Effector memory CD8-positive, alpha-beta T cell (primary cell): Measurements from ENCODE around the gene RCCD1.

Experiments used
- ATAC-seq: fragments of 150-1000 bp; cut with Tn5 transposase; replicated peaks from 2 replicates; pipeline ENCODE4 v1.10.0; 2021; ENCODE audit warnings: mild to moderate bottlenecking, moderate library complexity
- DNase-seq, 3 experiments: peaks; one replicate each; pipeline ENCODE4 v3.0.0; 2021
- H3K27ac Mint-ChIP-seq, 2 donors: one replicate each; pipeline ENCODE4 v1.8.0; 2022; ENCODE audit warnings: mild to moderate bottlenecking in 2 of 2, mixed read lengths in 2 of 2, moderate library complexity in 2 of 2
- H3K27me3 Mint-ChIP-seq, 2 donors: one replicate each; pipeline ENCODE4 v1.8.0; 2022; ENCODE audit warnings: mixed read lengths in 2 of 2
- H3K36me3 Mint-ChIP-seq: one replicate; pipeline ENCODE4 v1.8.0; 2022; ENCODE audit warnings: mild to moderate bottlenecking, moderate library complexity, mixed read lengths; ENCODE audit not compliant: insufficient read depth
- H3K4me1 Mint-ChIP-seq, 2 donors: one replicate each; pipeline ENCODE4 v1.8.0; 2022; ENCODE audit warnings: low read depth in 2 of 2, mixed read lengths in 2 of 2
- H3K4me3 Mint-ChIP-seq, 2 donors: one replicate each; pipeline ENCODE4 v1.8.0; 2022; ENCODE audit warnings: mild to moderate bottlenecking in 2 of 2, mixed read lengths in 2 of 2, moderate library complexity in 2 of 2
- H3K9me3 Mint-ChIP-seq, 2 donors: one replicate each; pipeline ENCODE4 v1.8.0; 2022; ENCODE audit warnings: mixed read lengths in 2 of 2

RCCD1 gene

DNA sequence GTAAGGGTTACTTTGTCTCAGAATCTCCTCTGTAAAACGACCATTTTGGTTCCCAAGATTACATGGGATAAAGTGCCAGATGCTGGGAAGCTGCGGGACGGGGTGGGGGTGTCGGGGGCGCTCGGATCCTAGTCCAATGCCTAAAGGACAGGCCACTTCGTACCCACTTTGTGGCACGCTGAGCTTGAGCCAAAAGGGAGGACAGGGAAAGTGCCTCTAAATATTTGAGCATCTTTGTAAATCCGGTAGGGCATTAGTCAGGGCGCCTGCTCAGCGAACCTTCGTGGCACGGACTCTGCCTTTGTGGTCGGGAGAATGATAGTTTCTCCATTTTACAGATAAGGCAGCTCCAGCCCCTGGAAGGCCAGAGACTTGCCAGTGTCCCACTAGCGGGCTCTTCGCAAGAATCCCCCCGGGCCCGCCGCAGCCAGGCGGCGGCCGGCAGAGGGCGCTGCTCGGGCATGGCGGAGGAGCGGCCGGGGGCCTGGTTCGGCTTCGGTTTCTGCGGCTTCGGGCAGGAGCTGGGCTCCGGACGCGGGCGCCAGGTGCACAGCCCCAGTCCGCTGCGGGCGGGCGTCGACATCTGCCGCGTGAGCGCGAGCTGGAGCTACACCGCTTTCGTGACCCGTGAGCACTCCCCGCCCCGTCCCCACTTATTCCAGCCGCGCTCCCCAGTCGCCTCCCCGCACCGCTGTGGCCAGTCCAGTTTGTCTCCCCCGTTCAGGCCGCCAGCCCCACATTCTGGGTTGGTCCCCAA lies 1.8 kb downstream of the RCCD1 start:
- peak; percentile 21 to 36 (median 26) for DNase-seq
- H3K27me3 Mint-ChIP-seq: no peaks in the 10 kb centered on the region
- H3K27ac Mint-ChIP-seq: no peak overlapping the region
- ATAC-seq: no peak
- peaks cover 3 to 10% of the 10 kb centered on the region in 2 donors for H3K4me1 Mint-ChIP-seq
- H3K4me3 Mint-ChIP-seq: peak overlapping the region; percentile 52 to 84
- H3K9me3 Mint-ChIP-seq: no peaks in the 10 kb centered on the region
- H3K36me3 Mint-ChIP-seq: peaks cover 22% of the 10 kb centered on the region

DNA sequence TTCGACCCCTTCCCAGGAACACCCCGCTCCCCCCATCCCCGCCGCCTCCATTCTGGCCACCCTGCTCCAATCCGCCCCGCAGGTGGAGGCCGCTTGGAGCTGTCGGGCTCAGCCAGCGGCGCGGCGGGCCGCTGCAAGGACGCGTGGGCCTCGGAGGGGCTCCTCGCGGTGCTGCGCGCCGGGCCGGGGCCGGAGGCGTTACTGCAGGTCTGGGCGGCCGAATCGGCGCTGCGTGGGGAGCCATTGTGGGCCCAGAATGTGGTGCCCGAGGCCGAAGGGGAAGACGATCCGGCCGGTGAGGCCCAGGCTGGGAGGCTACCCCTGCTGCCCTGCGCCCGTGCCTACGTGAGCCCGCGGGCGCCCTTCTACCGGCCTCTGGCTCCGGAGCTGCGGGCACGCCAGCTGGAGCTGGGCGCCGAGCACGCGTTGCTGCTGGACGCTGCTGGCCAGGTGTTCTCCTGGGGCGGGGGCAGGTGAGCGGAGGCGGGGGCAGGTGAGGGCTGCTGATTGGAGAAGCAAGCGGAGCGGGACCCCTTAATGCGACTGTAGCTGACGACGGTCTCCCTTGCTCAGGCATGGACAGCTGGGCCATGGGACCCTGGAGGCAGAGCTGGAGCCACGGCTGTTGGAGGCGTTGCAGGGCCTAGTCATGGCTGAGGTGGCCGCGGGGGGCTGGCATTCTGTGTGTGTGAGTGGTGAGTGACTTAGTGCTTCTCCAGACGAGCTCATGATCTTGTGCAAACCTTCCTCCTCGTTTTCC lies 2.5 kb downstream of the RCCD1 start:
- Mint-ChIP-seq H3K4me3 (peak overlapping the region; percentile 60 to 70), H3K27me3 (no peaks in the 10 kb centered on the region), H3K9me3 (no peaks in the 10 kb centered on the region), H3K36me3 (peaks cover 19% of the 10 kb centered on the region), H3K27ac (no peak overlapping the region), H3K4me1 (peaks cover 3 to 10% of the 10 kb centered on the region in 2 donors)
- DNase-seq: no peak
- no peak for ATAC-seq

DNA sequence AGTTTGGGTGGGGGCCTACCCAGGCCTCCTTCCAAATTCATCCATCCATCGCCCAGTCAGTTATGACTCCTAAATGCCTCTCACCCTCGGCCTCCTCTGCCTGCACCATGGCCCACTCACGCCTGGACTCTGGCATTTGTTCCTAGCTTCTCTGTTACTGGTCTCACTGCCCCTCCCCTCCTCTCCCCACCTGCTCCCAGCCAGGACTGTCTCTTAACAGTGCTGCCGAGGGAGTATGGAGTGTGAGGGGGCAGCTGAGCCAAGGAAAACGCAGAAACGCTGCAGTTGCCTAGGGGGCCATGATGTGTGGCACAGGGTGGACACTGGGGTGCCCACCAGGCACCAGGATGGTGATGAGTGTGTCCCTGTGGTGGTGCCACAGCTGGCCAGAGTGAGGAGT lies 3.1 kb downstream of the RCCD1 start:
- H3K27me3 Mint-ChIP-seq: no peaks in the 10 kb centered on the region
- no peak overlapping the region for H3K27ac Mint-ChIP-seq
- H3K9me3 Mint-ChIP-seq: no peaks in the 10 kb centered on the region
- H3K4me3 Mint-ChIP-seq: peak overlapping the region; percentile 60 to 70
- ATAC-seq: no peak
- H3K36me3 Mint-ChIP-seq: peaks cover 19% of the 10 kb centered on the region
- H3K4me1 Mint-ChIP-seq: peaks cover 3 to 10% of the 10 kb centered on the region in 2 donors
- DNase-seq: no peak

DNA sequence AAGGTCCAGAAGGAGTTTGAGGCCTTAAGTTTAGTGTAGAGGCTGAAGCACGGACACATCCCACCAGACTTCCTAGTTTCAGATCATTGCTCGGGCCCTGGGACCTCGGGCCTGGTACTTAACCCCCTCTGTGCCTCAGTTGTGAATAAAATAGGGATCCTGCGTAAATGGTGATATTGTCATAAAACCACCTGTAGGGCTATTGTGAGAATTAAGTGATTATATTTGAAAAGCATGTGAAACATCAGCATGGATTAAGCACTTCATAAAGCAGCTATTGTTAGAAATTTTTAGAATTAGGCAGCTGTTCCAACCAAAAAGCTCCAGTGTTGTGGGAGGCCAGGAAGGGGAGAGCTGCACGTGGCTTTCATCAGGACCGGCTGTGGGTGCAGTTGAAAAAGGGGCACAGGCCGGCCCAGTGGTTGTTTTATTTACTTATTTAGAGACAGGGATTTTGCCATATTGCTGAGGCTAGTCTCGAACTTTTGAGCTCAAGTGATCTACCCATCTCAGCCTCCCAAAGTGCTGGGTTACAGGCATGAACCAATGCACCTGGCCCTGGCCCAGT lies 4.4 kb downstream of the RCCD1 start:
- H3K27me3 Mint-ChIP-seq: no peaks in the 10 kb centered on the region
- H3K4me1 Mint-ChIP-seq: peaks cover 3 to 6% of the 10 kb centered on the region in 2 donors
- ATAC-seq: no peak
- H3K27ac Mint-ChIP-seq: no peak overlapping the region
- DNase-seq: no peak
- H3K36me3 Mint-ChIP-seq: peaks cover 22% of the 10 kb centered on the region
- no peak overlapping the region for H3K4me3 Mint-ChIP-seq
- H3K9me3 Mint-ChIP-seq: no peaks in the 10 kb centered on the region

DNA sequence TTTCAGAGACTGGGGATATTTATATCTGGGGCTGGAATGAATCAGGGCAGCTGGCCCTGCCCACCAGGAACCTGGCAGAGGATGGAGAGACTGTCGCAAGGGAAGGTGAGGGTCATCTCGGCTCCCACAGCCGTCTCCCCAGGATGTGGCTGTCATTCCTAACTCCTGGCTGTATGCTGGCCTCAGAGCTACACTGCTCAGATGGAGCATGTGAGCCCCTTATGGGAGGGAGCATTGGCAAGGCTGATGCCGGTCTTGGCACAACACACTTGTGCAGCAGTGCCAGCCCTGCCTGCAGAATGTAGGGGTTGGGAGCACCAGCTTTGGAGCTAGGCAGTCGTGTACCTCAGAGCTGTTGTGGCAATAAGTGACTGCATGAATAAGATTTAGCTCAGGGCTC lies 5.2 kb downstream of the RCCD1 start:
- no peaks in the 10 kb centered on the region for H3K9me3 Mint-ChIP-seq
- H3K36me3 Mint-ChIP-seq: peaks cover 17% of the 10 kb centered on the region
- no peaks in the 10 kb centered on the region for H3K27me3 Mint-ChIP-seq
- no peak overlapping the region for H3K27ac Mint-ChIP-seq
- peaks cover 2 to 5% of the 10 kb centered on the region in 2 donors for H3K4me1 Mint-ChIP-seq
- DNase-seq: no peak
- H3K4me3 Mint-ChIP-seq: no peak overlapping the region
- ATAC-seq: no peak

DNA sequence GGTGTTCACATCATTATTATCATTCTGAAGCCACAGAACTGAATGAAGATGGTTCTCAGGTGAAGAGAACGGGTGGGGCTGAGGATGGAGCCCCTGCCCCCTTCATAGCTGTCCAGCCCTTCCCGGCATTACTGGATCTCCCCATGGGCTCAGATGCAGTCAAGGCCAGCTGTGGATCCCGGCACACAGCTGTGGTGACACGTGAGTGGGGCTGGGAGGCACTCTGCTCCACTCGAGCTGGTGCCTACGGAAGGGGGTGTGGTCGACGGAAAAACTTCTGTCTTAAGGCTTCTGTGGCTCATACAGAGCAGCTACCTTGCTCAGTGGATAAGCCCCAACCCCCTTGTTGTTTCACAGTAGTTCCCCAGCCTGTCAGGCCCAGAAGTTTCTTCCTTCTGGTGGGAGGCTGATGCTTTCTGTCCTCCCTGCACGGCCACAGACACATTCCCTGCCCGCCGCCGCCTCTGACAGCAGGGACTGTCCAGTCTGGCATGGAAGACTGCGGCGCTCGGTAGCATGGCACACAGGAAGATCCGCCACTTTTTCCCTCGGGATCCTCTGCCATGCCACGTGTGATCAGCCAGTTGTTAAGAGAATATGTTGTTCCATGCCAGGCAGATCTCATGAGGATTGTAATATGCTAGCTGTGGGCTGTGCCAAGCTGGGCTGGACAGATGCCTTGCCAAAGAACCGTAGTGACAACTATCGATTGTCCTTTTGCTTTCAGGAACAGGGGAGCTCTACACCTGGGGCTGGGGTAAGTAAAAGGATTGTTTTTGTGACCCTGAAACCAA lies 5.8 kb downstream of the RCCD1 start:
- H3K4me1 Mint-ChIP-seq: no peaks in the 10 kb centered on the region
- peaks cover 16% of the 10 kb centered on the region for H3K36me3 Mint-ChIP-seq
- no peaks in the 10 kb centered on the region for H3K9me3 Mint-ChIP-seq
- ATAC-seq (no peak), DNase-seq (no peak)
- no peak overlapping the region for H3K27ac Mint-ChIP-seq
- H3K27me3 Mint-ChIP-seq: no peaks in the 10 kb centered on the region
- no peak overlapping the region for H3K4me3 Mint-ChIP-seq

DNA sequence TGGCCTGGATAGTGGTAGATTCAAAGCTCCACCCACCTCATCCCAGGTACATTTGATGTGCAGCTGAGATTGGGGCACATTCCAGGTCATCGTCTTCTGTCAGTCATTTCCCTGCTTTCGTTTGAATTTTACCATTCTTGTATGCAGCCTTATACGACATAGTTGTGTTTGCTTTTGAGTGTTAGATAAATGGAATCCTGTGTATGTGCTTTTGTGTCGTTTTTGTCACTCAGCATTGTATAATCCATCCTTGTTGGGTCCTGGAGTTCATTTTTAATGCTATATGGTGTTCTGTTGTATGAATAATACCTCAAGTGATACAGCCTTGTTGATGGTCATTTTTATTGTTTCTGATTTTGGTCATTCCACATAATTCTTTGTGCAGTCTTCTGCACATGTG lies 7.3 kb downstream of the RCCD1 start:
- ATAC-seq: no peak
- Mint-ChIP-seq H3K4me3 (no peak overlapping the region), H3K36me3 (peaks cover 16% of the 10 kb centered on the region), H3K27ac (no peak overlapping the region), H3K4me1 (no peaks in the 10 kb centered on the region), H3K27me3 (no peaks in the 10 kb centered on the region), H3K9me3 (no peaks in the 10 kb centered on the region)
- no peak for DNase-seq

DNA sequence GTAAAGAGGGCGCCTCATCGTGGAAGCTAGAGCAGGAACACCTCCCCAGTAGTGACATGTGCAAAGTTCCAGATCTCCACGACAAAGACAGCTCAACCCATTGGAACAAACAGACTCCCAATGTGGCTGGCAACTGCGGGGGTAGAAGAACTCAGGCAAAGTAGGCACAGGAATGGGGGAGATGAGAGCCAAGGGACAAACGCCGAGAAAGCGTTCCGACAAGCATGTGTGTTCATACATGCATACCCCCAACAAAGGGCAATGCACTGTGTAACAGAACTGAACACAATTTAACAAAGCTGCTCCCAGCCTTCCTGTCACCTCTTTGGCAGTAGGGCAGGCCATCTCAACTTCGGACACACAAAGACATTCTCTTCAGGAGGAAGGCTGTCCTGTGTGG lies 11.6 kb downstream of the RCCD1 start:
- Mint-ChIP-seq H3K36me3 (peaks cover 3% of the 10 kb centered on the region), H3K4me1 (peaks cover 0 to 2% of the 10 kb centered on the region in 2 donors), H3K27ac (peak overlapping the region in 1 of 2 donors; percentile 21), H3K27me3 (no peaks in the 10 kb centered on the region), H3K4me3 (no peak overlapping the region), H3K9me3 (no peaks in the 10 kb centered on the region)
- ATAC-seq (no peak), DNase-seq (no peak)

DNA sequence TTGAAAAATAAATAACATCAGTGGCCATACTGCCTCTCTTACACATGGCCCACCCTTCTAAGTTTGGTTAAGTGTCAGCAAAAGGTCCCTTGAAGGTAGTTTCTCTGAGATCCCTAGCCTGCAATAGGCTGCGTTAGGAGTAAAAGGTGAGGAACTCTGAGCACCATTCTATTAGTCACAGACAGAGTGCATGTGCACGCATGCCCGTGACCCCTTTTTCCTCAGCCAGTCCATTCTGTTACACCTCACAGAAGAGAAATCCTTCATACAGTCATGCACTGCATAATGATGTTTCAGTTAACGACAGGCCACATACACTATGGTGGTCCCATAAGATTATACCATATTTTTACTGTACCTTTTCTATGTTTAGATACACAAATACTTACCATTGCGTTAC lies 12.5 kb downstream of the RCCD1 start:
- no peak for ATAC-seq
- peaks cover 3% of the 10 kb centered on the region for H3K36me3 Mint-ChIP-seq
- H3K4me1 Mint-ChIP-seq: peaks cover 0 to 2% of the 10 kb centered on the region in 2 donors
- no peak overlapping the region for H3K27ac Mint-ChIP-seq
- no peak for DNase-seq
- H3K9me3 Mint-ChIP-seq: no peaks in the 10 kb centered on the region
- H3K27me3 Mint-ChIP-seq: no peaks in the 10 kb centered on the region
- no peak overlapping the region for H3K4me3 Mint-ChIP-seq

DNA sequence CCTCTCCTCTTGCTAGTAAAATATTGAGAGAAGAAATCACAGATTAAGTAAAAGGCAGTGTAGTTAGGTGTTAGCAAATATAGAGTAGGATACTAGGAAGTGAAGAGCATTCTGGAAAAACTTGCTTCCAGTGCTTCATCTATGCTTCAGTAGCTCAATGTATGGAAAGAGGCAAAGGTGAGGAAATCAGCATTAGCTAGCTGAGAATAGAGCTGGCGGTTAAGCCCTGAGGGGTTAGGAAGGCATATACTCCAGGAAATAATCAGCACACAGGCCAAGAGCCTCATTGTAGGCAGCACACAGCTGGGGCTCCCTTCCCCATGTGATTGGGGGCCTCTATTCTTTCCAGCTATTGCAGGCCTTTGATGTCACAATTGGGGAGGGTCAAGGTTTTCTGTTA lies 13.8 kb downstream of the RCCD1 start:
- ATAC-seq (no peak), DNase-seq (no peak)
- Mint-ChIP-seq H3K4me3 (no peak overlapping the region), H3K27me3 (no peaks in the 10 kb centered on the region), H3K27ac (peak overlapping the region in 1 of 2 donors; percentile 38), H3K36me3 (no peaks in the 10 kb centered on the region), H3K9me3 (no peaks in the 10 kb centered on the region), H3K4me1 (peaks cover 0 to 2% of the 10 kb centered on the region in 2 donors)

DNA sequence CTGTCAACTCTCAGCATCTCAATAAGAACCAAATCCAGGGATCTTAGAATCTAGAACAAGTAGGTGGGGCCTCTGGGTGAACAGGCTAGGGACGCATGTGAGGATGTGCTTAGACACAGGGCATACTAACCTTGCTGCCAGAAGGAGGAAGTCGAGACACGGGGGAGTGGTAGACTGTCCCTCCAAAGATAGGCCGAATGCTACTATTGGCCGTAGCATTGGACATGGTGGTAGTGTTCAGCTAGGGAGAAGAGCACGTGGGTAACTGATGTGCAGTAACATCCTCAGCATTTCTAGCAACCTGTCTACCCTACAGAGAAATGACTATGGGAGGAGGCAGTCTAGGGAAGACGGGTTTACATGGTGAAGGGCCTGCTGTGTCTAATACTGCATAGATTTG lies 15.6 kb downstream of the RCCD1 start:
- no peak for ATAC-seq
- Mint-ChIP-seq H3K36me3 (peaks cover 7% of the 10 kb centered on the region), H3K27ac (no peak overlapping the region)

DNA sequence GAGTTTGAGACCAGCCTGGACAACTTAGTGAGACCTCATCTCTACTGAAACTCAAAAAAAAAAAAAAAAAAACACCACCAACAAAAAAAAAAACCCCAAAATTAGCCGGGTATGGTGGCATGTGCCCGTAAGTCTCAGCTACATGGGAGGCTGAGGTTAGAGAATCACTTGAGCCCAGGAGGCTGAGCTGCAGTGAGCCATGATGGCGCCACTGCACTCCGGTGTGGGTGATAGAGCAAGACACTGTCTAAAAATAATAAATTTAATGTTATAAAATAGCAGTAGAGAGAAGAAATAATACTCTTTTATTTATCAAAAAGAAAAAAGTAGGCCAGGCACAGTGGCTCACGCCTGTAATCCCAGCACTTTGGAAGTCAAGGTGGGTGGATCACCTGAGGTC lies 17.4 kb downstream of the RCCD1 start:
- Mint-ChIP-seq H3K4me1 (peaks cover 0 to 2% of the 10 kb centered on the region in 2 donors), H3K27me3 (no peaks in the 10 kb centered on the region), H3K27ac (no peak overlapping the region), H3K4me3 (no peak overlapping the region), H3K36me3 (peaks cover 9% of the 10 kb centered on the region), H3K9me3 (no peaks in the 10 kb centered on the region)
- ATAC-seq (no peak), DNase-seq (no peak)

More for the DNA sequence above, 15.6 kb downstream of the RCCD1 start:
- DNase-seq: no peak
- Mint-ChIP-seq H3K27me3 (no peaks in the 10 kb centered on the region), H3K4me1 (peaks cover 0 to 2% of the 10 kb centered on the region in 2 donors), H3K9me3 (no peaks in the 10 kb centered on the region), H3K4me3 (no peak overlapping the region)

DNA sequence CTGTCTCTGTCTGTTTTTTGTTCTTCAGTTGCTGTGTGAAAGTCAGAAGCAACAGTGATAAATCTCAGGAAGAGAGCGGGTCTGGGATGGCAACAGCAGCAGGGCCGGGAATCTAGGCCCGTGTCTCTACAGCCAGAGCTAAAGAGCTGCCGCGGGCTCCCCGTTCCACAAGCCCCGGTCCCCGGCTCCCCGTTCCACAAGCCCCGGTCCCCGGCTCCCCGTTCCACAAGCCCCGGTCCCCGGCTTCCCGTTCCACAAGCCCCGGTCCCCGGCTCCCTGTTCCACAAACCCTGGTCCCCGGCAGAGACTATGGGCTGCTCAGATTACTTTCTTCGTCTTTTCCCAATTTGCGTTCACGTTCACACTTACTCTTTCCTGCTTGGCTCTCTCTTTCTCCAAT lies 19.5 kb downstream of the RCCD1 start:
- DNase-seq (no peak), ATAC-seq (no peak)
- no peaks in the 10 kb centered on the region for H3K27me3 Mint-ChIP-seq
- H3K27ac Mint-ChIP-seq: peak overlapping the region in 1 of 2 donors; percentile 42
- no peak overlapping the region for H3K4me3 Mint-ChIP-seq
- peaks cover 0 to 2% of the 10 kb centered on the region in 2 donors for H3K4me1 Mint-ChIP-seq
- no peaks in the 10 kb centered on the region for H3K9me3 Mint-ChIP-seq
- H3K36me3 Mint-ChIP-seq: peaks cover 12% of the 10 kb centered on the region
